NCI-H2196 treated with DMSO at 0.1 percent for 48 hours (cell line): ENCODE data around the gene ST8SIA1.
"Not testable (repeated sequence)": the region's sequence is repeated elsewhere in the genome, so short reads cannot be mapped to it uniquely, and the experiment has no call there.

ENCODE experiments used
- DNase-seq: peaks from one replicate; lab custom pipeline; 2025; ENCODE audit not compliant: unreplicated experiment; lab: John Stamatoyannopoulos, UW

The ST8SIA1 gene

DNA sequence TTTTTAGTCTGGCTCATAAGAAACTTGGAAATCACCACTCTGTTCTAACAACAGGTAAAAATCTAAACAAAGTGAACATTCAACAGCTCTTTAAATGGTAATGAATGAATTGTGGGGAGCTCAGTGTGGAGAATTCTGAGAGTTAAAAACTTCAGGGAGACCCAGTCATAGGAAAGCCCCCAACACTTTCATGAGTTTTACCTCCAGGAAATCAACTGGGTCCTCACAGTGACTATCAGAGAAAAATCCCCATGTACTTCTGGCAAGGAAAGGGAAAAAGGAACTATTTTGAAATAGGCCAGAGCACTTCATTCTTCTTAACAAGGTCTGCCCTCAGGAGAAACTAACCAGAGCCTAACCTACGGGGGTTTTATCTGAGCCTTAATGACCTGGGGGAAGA is 153.8 kb downstream of the ST8SIA1 start:
- no peak for DNase-seq

DNA sequence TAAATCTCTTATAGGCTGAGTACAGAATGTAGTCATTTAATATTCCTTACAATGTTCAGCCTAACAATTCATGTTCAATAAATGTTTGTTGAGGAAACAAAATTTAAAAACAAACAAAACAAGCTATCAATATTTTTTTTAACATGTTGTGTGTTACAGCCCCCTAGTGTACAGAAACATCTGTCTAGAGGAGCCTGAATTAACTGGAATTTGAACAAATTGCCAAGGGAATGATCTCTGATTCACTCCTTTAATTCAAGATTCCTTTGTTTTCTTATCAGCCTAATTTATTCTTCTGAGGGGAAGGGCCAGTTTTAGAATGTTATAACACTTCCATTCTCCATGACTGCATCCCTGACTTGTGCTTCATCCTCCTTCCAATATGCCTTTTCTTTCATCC is 161.3 kb downstream of the ST8SIA1 start:
- DNase-seq: no peak

DNA sequence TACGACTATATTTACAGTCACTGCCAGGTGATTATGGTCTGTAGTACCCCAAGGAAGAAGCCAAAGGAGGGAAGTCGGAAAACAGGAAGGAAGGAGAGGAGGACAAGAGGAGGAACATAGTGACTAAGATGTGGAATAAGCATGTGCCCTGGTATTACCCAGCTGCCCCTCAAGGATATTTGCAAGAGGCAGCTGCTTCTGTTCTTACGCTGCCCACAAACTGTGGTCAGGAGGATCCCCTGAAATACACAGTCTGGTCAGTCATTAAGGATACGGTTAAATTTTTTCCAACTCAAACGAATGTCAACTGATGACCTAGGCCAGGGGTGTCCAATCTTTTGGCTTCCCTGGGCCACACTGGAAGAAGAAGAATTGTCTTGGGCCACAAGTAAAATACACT is 162.0 kb downstream of the ST8SIA1 start:
- no peak for DNase-seq

DNA sequence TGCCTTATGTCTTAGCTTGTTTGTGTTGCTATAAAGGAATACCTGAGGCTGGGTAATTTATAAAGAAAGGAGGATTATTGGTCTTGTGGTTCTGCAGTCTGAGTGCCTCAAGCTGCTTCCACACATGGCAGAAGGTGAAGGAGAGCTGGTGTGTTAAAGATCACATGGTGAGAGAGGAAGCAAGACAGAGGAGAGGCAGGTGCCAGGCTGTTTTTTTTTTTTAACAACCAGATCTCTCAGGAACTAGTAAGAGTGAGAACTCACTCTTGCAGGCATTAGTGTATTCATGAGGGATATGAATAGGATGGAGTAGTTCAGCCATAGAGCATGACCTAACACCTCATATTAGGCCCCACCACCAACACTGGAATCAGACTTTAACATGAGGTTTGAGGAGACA is 165.1 kb downstream of the ST8SIA1 start:
- no peak for DNase-seq

DNA sequence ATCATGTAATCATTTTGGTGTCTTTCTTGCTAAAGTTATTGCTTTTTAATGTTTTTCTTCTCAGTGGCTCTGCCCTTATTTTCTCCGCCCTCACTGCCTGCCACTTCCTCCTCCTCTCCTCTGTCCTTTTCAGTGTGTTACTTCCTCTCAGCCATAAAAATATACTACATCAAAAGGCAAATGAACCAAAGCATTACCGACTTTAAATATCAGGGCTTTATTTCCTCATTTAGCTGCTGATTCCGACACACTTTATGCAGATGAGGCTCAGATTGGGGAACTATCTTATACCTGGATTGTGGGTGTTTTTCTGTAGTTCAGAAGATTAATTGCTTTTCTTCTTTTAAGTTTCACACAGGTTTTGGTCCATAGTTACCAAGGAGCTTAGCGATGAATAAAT is 170.4 kb downstream of the ST8SIA1 start:
- no peak for DNase-seq

DNA sequence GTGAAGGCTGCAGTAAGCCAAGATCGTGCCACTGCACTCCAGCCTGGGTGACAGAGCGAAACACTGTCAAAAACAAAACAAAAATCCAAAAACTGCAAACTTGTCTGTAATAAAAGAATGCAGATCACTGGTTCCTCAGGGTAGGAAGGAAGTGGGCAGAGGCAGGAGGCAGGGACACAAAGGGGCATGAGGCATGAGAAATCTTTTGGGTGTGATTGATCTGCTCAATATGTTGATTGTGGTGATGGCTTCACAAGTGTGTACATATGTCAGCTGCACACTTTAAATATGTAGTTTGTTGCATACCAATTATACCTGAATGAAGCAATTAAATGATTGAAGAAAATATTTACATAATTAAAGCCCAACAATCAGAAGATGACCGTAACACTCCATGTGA is 170.9 kb downstream of the ST8SIA1 start:
- no peak for DNase-seq

DNA sequence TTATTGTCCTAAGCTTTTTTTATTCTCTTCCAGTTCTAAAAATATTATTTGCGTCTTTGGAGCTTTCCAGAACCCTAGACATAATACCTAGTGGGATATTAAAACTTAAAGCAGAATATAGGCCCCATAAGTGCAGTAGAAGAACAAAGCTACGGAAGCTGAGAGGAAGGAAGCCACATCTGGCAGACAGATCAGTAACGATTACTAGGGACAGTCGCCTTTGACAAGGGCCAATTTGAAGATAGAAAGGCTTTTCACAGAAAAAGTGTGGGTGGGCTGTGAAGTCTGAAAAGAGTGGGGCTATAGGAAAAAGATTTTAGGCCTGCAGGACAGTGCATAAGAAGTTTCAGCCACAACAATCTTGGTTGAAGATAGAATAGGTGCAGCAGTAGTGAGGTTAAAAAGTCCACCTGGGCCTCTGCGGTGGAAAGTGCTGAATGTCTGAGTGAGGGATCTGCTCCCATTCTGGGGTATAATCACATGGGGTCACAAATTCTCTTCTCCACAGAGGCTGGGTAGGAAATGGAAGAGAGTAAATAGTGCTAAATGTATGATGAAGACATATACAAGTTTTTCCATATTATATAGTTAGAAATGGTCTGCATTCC is 174.0 kb downstream of the ST8SIA1 start:
- DNase-seq: no peak

DNA sequence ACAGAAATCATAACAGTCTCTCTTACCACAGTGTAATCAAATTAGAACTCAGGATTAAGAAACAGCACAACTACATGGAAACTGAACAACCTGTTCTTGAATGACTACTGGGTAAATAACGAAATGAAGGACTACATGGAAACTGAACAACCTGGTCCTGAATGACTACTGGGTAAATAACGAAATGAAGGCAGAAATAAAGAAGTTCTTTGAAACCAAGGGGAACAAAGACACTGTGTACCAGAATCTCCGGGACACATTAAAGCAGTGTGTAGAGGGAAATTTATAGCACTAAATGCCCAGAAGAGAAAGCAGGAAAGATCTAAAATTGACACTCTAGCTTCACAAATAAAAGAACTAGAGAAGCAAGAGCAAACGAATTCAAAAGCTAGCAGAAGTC is 185.2 kb downstream of the ST8SIA1 start:
- not testable (repeated sequence) for DNase-seq

DNA sequence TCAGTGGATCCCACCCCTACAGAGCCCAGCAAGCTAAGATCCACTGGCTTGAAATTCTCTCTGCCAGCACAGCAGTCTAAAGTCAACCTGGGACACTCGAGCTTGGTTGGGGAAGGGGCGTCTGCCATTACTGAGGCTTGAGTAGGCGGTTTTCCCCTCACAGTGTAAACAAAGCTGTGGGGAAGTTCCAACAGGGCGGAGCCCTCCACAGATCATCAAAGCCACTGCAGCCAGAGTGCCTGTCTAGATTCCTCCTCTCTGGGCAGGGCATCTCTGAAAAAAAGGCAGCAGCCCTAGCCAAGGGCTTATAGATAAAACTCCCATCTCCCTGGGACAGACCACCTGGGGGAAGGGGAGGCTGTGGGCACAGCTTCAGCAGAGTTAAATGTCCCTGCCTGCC is 187.8 kb downstream of the ST8SIA1 start:
- DNase-seq: not testable (repeated sequence)
